A549 (cell line): ENCODE data around the gene ANKRD28. TPM values are rescaled to one million over a fixed set of nuclear protein-coding genes. Genes with fewer than 3 reads are reported as not detected.
"Not testable (repeated sequence)": the region's sequence is repeated elsewhere in the genome, so short reads cannot be mapped to it uniquely, and the experiment has no call there.

ENCODE experiments used
- ATAC-seq, 2 experiments: fragments of 200-7000 bp in 1 of 2; fragments of >200 bp in 1 of 2; cut with Nextera tagmentation in 1 of 2; cut with Tn5 transposase in 1 of 2; 3 replicates each; pipeline versions ENCODE4 v1.8.0 to v1.9.1; 2018 to 2020; ENCODE audit warnings: mild to moderate bottlenecking in 1 of 2, moderate library complexity in 1 of 2
- CTCF ChIA-PET: fragments of 300-600 bp; sonication (Branson Sonifier 250); formaldehyde crosslinking; extraction: SDS; loops from one replicate; lab custom pipeline; 2021; ENCODE audit warnings: antibody characterized with exemption, inconsistent platforms; lab: Yijun Ruan, JAX
- POLR2A ChIA-PET: fragments of 350-600 bp; formaldehyde crosslinking; extraction: SDS; loops from one replicate; lab custom pipeline; 2021; ENCODE audit warnings: antibody characterized with exemption, inconsistent platforms; lab: Yijun Ruan, JAX
- DNase-seq, 2 experiments: peaks; one replicate each; pipeline versions ENCODE4 v3.0.0 to v3.0.0-alpha.2; 2011 to 2016; ENCODE audit warnings: low read depth in 1 of 2, low spot score in 1 of 2
- FAIRE-seq: peaks from 2 replicates; lab custom pipeline; 2011; peaks lifted over from hg19 to GRCh38; lab: Jason Lieb, UNC
- H3K27ac ChIP-seq, 2 experiments: fragments of >200 bp; sonication (Bioruptor Twin); formaldehyde crosslinking; 3 replicates each; pipeline ENCODE4 v1.5.1; 2016 to 2017
- H3K4me1 ChIP-seq: fragments of >200 bp; sonication (Bioruptor Twin); formaldehyde crosslinking; 3 replicates; pipeline ENCODE4 v1.6.1; 2016
- H3K4me2 ChIP-seq: fragments of >200 bp; sonication (Bioruptor Twin); formaldehyde crosslinking; 3 replicates; pipeline ENCODE4 v1.6.1; 2016
- H3K4me3 ChIP-seq: fragments of >200 bp; sonication (Bioruptor Twin); formaldehyde crosslinking; 3 replicates; pipeline ENCODE4 v1.5.1; 2016
- H3K9me3 ChIP-seq: fragments of >200 bp; sonication (Bioruptor Twin); formaldehyde crosslinking; 3 replicates; pipeline ENCODE4 v1.6.1; 2016
- ESRRA ChIP-seq: fragments of 150-350 bp; IDR thresholded peaks from 2 replicates; pipeline ENCODE4 v1.6.1; 2014; ENCODE audit warnings: mild to moderate bottlenecking, low read length, borderline replicate concordance
- RAD21 ChIP-seq, 2 experiments: fragments of >200 bp in 1 of 2; sonication (Bioruptor Twin) in 1 of 2; formaldehyde crosslinking in 1 of 2; IDR thresholded peaks in 1 of 2; conservative IDR thresholded peaks in 1 of 2; 2 replicates in 1 of 2; 3 replicates in 1 of 2; pipeline ENCODE4 v1.6.1; 2012 to 2018; ENCODE audit warnings: inconsistent platforms in 1 of 2
- WGBS: methylation state at CpG from one replicate; pipeline ENCODE4 v1.1.6; 2017; ENCODE audit errors: missing lambda C conversion rate; 5-methylcytosine and 5-hydroxymethylcytosine counted together
- polyA plus RNA-seq, 4 experiments: library from polyadenylated mRNA; depleted of rRNA in 3 of 4; stranded (reverse); fragments of >200 nt; fragmentation: RNase III in 1 of 4; extraction: RNeasy Plus Mini Kit Qiagen cat#74134 plus additional on column Dnase treatment in 1 of 4; gene quantifications; 2 replicates in 3 of 4; 3 replicates in 1 of 4; pipeline ENCODE4 v1.2.3, GENCODE V29; 2011 to 2017
- small RNA-seq, 6 experiments: library from RNA; depleted of rRNA; stranded (forward); fragments of <200 nt; gene quantifications; one replicate each; pipeline ENCODE3, GENCODE V24; 2012
- TF ChIP-seq, protein P1 (sequence below): fragments of 250-450 bp; sonication (Bioruptor Pico); IDR thresholded peaks from 2 replicates; pipeline ENCODE4 v1.5.0; 2021; ENCODE audit warnings: mild to moderate bottlenecking, moderate library complexity, borderline replicate concordance

ANKRD28 gene
- polyA plus RNA-seq, 2 of the 4 experiments (the other 2 are of a cell fraction) = 29.9 to 72.0 TPM

DNA sequence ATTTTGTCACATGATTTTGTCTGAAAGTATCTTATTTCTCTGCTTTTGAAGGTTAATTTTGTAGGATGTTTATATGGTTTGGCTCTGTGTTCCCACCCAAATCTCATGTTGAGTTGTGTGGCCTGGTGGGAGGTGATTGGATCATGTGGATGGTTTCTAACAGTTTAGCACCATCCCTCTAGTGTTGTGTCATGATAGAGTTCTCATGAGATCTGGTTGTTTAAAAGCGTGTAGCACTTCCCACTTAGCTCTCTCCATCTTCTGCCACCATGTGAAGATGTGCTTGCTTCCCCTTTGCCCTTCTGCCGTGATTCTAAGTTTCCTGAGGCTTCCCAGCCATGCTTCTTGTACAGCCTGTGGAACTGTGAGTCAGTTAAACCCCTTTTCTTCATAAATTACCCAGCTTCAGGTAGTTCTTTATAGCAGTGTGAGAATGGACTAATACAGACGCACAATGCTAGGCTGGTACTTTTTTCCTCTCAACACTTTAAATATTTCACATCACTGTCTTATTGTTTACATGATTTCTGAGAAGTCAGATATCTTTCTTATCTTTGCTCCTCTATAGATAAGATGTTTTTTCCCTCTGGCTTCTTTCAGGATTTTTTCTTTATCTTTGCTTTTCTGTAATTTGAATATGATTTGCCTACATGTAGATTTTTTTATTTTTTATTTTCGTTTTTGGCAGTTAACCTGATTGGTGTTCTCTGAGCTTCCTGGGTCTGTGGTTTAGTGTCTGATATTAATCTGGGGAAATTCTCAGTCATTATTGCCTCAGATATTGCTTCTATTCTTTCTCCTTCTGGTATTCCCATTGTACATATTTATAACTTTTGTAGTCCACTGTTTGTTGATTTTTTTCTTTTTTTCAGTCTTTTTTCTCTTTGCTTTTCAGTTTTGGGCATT, 174.0 kb downstream of the ANKRD28 start:
- no peaks in the 10 kb centered on the region for H3K4me1 ChIP-seq
- H3K9me3 ChIP-seq = no peaks in the 10 kb centered on the region
- no peak for ATAC-seq
- TF ChIP-seq, protein P1, sequence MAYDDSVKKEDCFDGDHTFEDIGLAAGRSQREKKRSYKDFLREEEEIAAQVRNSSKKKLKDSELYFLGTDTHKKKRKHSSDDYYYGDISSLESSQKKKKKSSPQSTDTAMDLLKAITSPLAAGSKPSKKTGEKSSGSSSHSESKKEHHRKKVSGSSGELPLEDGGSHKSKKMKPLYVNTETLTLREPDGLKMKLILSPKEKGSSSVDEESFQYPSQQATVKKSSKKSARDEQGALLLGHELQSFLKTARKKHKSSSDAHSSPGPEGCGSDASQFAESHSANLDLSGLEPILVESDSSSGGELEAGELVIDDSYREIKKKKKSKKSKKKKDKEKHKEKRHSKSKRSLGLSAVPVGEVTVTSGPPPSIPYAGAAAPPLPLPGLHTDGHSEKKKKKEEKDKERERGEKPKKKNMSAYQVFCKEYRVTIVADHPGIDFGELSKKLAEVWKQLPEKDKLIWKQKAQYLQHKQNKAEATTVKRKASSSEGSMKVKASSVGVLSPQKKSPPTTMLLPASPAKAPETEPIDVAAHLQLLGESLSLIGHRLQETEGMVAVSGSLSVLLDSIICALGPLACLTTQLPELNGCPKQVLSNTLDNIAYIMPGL (CRISPR knock-in tag) = no peak
- TF ChIP-seq ESRRA = no peak
- TF ChIP-seq RAD21 (conservative IDR thresholded peaks at IDR 0.05 in 1 of 2, IDR thresholded peaks at IDR 0.05 in 1 of 2) = no peak
- POLR2A ChIA-PET = no interaction called here
- no peak for FAIRE-seq
- H3K4me3 ChIP-seq = no peak overlapping the region
- WGBS = 70% methylated on average over 4 of the region's 4 CpGs
- CTCF ChIA-PET = interaction anchor here (0.6 to 1.0 kb wide), 2 partner anchors 22 to 363 kb away, joined by 3 read pairs; partner anchors contain the start of genes BTD and HACL1
- no peak overlapping the region for H3K27ac ChIP-seq
- no peak overlapping the region for H3K4me2 ChIP-seq
- no peak for DNase-seq

DNA sequence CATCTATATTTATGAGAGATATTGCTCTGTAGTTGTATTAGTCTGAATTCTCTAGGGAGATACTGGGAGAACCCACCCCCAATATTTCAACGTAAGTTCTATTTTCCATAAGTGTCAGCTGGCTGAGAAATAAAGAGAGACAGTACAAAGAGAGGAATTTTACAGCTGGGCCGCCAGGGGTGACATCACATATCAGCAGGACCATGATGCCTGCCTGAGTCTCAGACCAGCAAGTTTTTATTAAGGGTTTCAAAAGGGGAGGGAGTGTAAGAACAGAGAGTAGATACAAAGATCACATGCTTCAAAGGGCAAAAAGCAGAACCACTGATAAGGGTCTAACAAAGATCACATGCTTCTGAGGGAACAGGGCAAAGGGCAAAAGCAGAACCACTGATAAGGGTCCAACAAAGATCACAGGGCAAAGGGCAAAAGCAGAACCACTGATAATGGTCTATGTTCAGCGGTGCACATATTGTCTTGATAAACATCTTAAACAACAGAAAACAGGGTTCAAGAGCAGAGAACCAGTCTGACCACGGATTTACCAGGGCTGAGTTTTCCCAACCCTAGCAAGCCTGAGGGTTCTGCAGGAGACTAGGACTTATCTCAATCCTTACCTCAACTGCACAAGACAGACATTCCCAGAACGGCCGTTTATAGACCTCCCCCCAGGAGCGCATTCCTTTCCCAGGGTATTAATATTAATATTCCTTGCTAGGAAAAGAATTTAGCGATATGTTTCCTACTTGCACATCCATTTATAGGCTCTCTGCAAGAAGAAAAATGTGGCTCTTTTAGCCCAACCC, 177.9 kb downstream of the ANKRD28 start:
- H3K4me3 ChIP-seq, ATAC-seq, H3K27ac ChIP-seq, FAIRE-seq, POLR2A ChIA-PET, H3K9me3 ChIP-seq, CTCF ChIA-PET, H3K4me1 ChIP-seq, DNase-seq, H3K4me2 ChIP-seq: not testable (repeated sequence)
- WGBS = 83% methylated on average over 8 of the region's 8 CpGs

Small RNA genes lying within 50 kb of the gene (small RNA-seq; reads per million reads assigned to genes)
- gene MIR3134 = 0 reads per million in 6 experiments
- 0 reads per million in 6 experiments for gene RN7SL4P

Other genes starting within 250 kb of the ANKRD28 start
- gene HACL1, start 196.4 kb downstream of the ANKRD28 start, polyA plus RNA-seq (2011; rRNA removed) = 51.0 and 69.0 TPM in 2 replicates
- 24.3 to 26.5 TPM (median 26.3 TPM) in 3 replicates for gene HACL1, start 196.4 kb downstream of the ANKRD28 start, polyA plus RNA-seq (2017; fragmentation: RNase III; extraction: RNeasy Plus Mini Kit Qiagen cat#74134 plus additional on column Dnase treatment)
- gene BTD, start 196.2 kb downstream of the ANKRD28 start, polyA plus RNA-seq (2011; rRNA removed) = 17.8 and 23.7 TPM in 2 replicates
- gene BTD, start 196.2 kb downstream of the ANKRD28 start, polyA plus RNA-seq (2017; fragmentation: RNase III; extraction: RNeasy Plus Mini Kit Qiagen cat#74134 plus additional on column Dnase treatment) = 13.4 to 17.6 TPM (median 16.5 TPM) in 3 replicates